Neural cell (in vitro differentiated cells): ENCODE data around the gene SLC4A3. TPM values are rescaled to one million over a fixed set of nuclear protein-coding genes. Genes with fewer than 3 reads are reported as not detected.

Experiments used
- H2AFZ ChIP-seq: fragments of 200-600, 300-800 bp; sonication (generic), shearing (Covaris generic); 2 replicates; pipeline ENCODE4 v1.6.0; 2014; ENCODE audit warnings: low read depth, mild to moderate bottlenecking, antibody characterized with exemption, low read length, moderate library complexity
- H3F3A ChIP-seq: fragments of 200-600 bp; shearing (Covaris generic); 2 replicates; pipeline ENCODE4 v1.6.1; 2016; ENCODE audit warnings: mild to moderate bottlenecking, moderate library complexity, mixed read lengths, antibody characterized with exemption, low read length; ENCODE audit not compliant: insufficient read depth, poor library complexity, severe bottlenecking
- H3K27ac ChIP-seq: fragments of 200-600, 300-800 bp; sonication (generic), shearing (Covaris generic); 2 replicates; pipeline ENCODE4 v1.5.1; 2014; ENCODE audit warnings: mild to moderate bottlenecking, low read length, moderate library complexity
- H3K27me3 ChIP-seq: fragments of 300-800, 200-600 bp; sonication (generic), shearing (Covaris generic); 2 replicates; pipeline ENCODE4 v1.6.0; 2014; ENCODE audit warnings: mild to moderate bottlenecking, low read depth, low read length, moderate library complexity; ENCODE audit not compliant: insufficient read depth
- H3K36me3 ChIP-seq: fragments of 300-800, 200-600 bp; sonication (generic), shearing (Covaris generic); 2 replicates; pipeline ENCODE4 v1.5.1; 2014; ENCODE audit warnings: mild to moderate bottlenecking, antibody characterized with exemption, low read length, moderate library complexity; ENCODE audit not compliant: insufficient read depth
- H3K4me2 ChIP-seq: fragments of 300-800, 200-600 bp; sonication (generic), shearing (Covaris generic); 2 replicates; pipeline ENCODE4 v1.6.0; 2014; ENCODE audit warnings: mild to moderate bottlenecking, low read length
- H3K4me3 ChIP-seq: fragments of 300-800, 200-600 bp; sonication (generic), shearing (Covaris generic); 2 replicates; pipeline ENCODE4 v1.5.1; 2014; ENCODE audit warnings: mild to moderate bottlenecking, low read length, moderate library complexity
- H3K79me2 ChIP-seq: fragments of 200-600 bp; shearing (Covaris generic); replicated peaks from 2 replicates; pipeline ENCODE4 v1.6.0; 2014; ENCODE audit warnings: mild to moderate bottlenecking, low read length, moderate library complexity; ENCODE audit not compliant: insufficient read depth
- H3K9ac ChIP-seq: fragments of 300-800, 200-600 bp; sonication (generic), shearing (Covaris generic); 2 replicates; pipeline ENCODE4 v1.6.1; 2016; ENCODE audit warnings: mild to moderate bottlenecking, low read length, mixed read lengths
- H3K9me2 ChIP-seq: fragments of 200-600 bp; shearing (Covaris generic); 2 replicates; pipeline ENCODE4 v1.6.1; 2016; ENCODE audit warnings: mild to moderate bottlenecking, low read length, mixed read lengths; ENCODE audit not compliant: insufficient read depth
- H3K9me3 ChIP-seq: fragments of 200-600, 300-800 bp; sonication (generic), shearing (Covaris generic); 2 replicates; pipeline ENCODE4 v1.6.1; 2016; ENCODE audit warnings: mild to moderate bottlenecking, mixed run types, low read length, moderate library complexity, mixed read lengths
- H4K20me1 ChIP-seq: fragments of 200-600 bp; shearing (Covaris generic); 2 replicates; pipeline ENCODE4 v1.6.1; 2016; ENCODE audit warnings: mild to moderate bottlenecking, mixed run types; ENCODE audit not compliant: insufficient read depth
- CTCF ChIP-seq: fragments of 450-650 bp; IDR thresholded peaks from 2 replicates; pipeline ENCODE4 v1.5.1; 2014; ENCODE audit warnings: antibody characterized with exemption, mild to moderate bottlenecking, moderate library complexity; ENCODE audit not compliant: poor library complexity, severe bottlenecking
- EP300 ChIP-seq: fragments of 450-650 bp; conservative IDR thresholded peaks from 2 replicates; pipeline ENCODE4 v1.6.1; 2014; ENCODE audit warnings: antibody characterized with exemption, mild to moderate bottlenecking, moderate library complexity; ENCODE audit not compliant: poor library complexity, severe bottlenecking
- EZH2 ChIP-seq: fragments of 200-600, 300-800 bp; shearing (Covaris generic), sonication (generic); IDR thresholded peaks from 2 replicates; pipeline ENCODE4 v1.6.1; 2014; ENCODE audit warnings: antibody characterized with exemption, low read length, borderline replicate concordance, mild to moderate bottlenecking; ENCODE audit not compliant: insufficient read depth, poor library complexity, severe bottlenecking
- MXI1 ChIP-seq: fragments of 450-650 bp; conservative IDR thresholded peaks from 2 replicates; pipeline ENCODE4 v1.6.1; 2014; ENCODE audit warnings: antibody characterized with exemption, mild to moderate bottlenecking; ENCODE audit not compliant: poor library complexity, severe bottlenecking
- POLR2AphosphoS5 ChIP-seq: IDR thresholded peaks from 2 replicates; pipeline ENCODE4 v1.6.1; 2012
- RAD21 ChIP-seq: fragments of 450-650 bp; conservative IDR thresholded peaks from 2 replicates; pipeline ENCODE4 v1.6.1; 2014; ENCODE audit warnings: antibody characterized with exemption, mild to moderate bottlenecking, moderate library complexity
- REST ChIP-seq: IDR thresholded peaks from 2 replicates; pipeline ENCODE4 v1.6.1; 2012; ENCODE audit warnings: borderline replicate concordance
- SMC3 ChIP-seq: fragments of 450-650 bp; conservative IDR thresholded peaks from 2 replicates; pipeline ENCODE4 v1.6.1; 2014; ENCODE audit warnings: antibody characterized with exemption, mild to moderate bottlenecking, moderate library complexity; ENCODE audit not compliant: poor library complexity
- TAF1 ChIP-seq: IDR thresholded peaks from 2 replicates; pipeline ENCODE4 v1.6.1; 2012; ENCODE audit warnings: low read depth
- polyA plus RNA-seq: library from polyadenylated mRNA; depleted of rRNA; stranded (reverse); fragments of >200 nt; gene quantifications from 2 replicates; pipeline ENCODE4 v1.2.3, GENCODE V29; 2014

The SLC4A3 gene
- polyA plus RNA-seq, 1 donor from 2014 or later: 18.7 TPM

GRCh38 chr2:219591091-219591490 lies 36.3 kb upstream of the SLC4A3 start:
- no peaks in the 10 kb centered on the region for H3K36me3 ChIP-seq
- no peaks in the 10 kb centered on the region for H3F3A ChIP-seq
- no peak overlapping the region for H3K9ac ChIP-seq
- no peaks in the 10 kb centered on the region for H3K79me2 ChIP-seq
- TF ChIP-seq SMC3: no peak
- no peak for TF ChIP-seq REST
- TF ChIP-seq POLR2AphosphoS5: no peak
- TF ChIP-seq RAD21: no peak
- TF ChIP-seq CTCF: no peak
- no peak for TF ChIP-seq MXI1
- no peak for TF ChIP-seq EZH2
- no peak for TF ChIP-seq EP300
- TF ChIP-seq TAF1: no peak
- H3K27me3 ChIP-seq: no peaks in the 10 kb centered on the region
- H3K27ac ChIP-seq: no peak overlapping the region
- no peak overlapping the region for H3K4me3 ChIP-seq
- no peak overlapping the region for H2AFZ ChIP-seq
- no peaks in the 10 kb centered on the region for H3K9me3 ChIP-seq
- H4K20me1 ChIP-seq: no peaks in the 10 kb centered on the region
- H3K4me2 ChIP-seq: no peak overlapping the region
- no peaks in the 10 kb centered on the region for H3K9me2 ChIP-seq

GRCh38 chr2:219592736-219593135 lies 34.7 kb upstream of the SLC4A3 start:
- no peaks in the 10 kb centered on the region for H3K9me3 ChIP-seq
- H3K79me2 ChIP-seq: no peaks in the 10 kb centered on the region
- no peak overlapping the region for H3K4me3 ChIP-seq
- H3K27ac ChIP-seq: no peak overlapping the region
- H3K4me2 ChIP-seq: no peak overlapping the region
- H3K36me3 ChIP-seq: no peaks in the 10 kb centered on the region
- TF ChIP-seq EP300 (no peak), POLR2AphosphoS5 (no peak)
- no peaks in the 10 kb centered on the region for H3K27me3 ChIP-seq
- H3K9me2 ChIP-seq: no peaks in the 10 kb centered on the region
- H3K9ac ChIP-seq: no peak overlapping the region
- H4K20me1 ChIP-seq: no peaks in the 10 kb centered on the region
- H3F3A ChIP-seq: no peaks in the 10 kb centered on the region
- H2AFZ ChIP-seq: no peak overlapping the region

GRCh38 chr2:219593154-219593553 lies 34.3 kb upstream of the SLC4A3 start:
- no peak overlapping the region for H3K4me3 ChIP-seq
- no peaks in the 10 kb centered on the region for H4K20me1 ChIP-seq
- no peaks in the 10 kb centered on the region for H3K9me3 ChIP-seq
- no peaks in the 10 kb centered on the region for H3K36me3 ChIP-seq
- H3K9ac ChIP-seq: no peak overlapping the region
- H3K27ac ChIP-seq: no peak overlapping the region
- no peaks in the 10 kb centered on the region for H3K9me2 ChIP-seq
- H3K79me2 ChIP-seq: no peaks in the 10 kb centered on the region
- H3K4me2 ChIP-seq: no peak overlapping the region
- H2AFZ ChIP-seq: no peak overlapping the region
- TF ChIP-seq SMC3 (no peak), REST (no peak), TAF1 (no peak), EZH2 (no peak), MXI1 (no peak), RAD21 (no peak), CTCF (no peak), EP300 (no peak), POLR2AphosphoS5 (no peak)
- H3K27me3 ChIP-seq: no peaks in the 10 kb centered on the region
- H3F3A ChIP-seq: no peaks in the 10 kb centered on the region
